Lung (tissue), 12 donors: Measurements from ENCODE around the gene ANKRD17. TPM values are rescaled to one million over a fixed set of nuclear protein-coding genes. Genes with fewer than 3 reads are reported as not detected.

Source experiments
- ATAC-seq: fragments of 200-7000 bp; cut with Tn5 transposase; one replicate; pipeline ENCODE4 v1.9.1; 2020; ENCODE audit warnings: moderate number of reproducible peaks; ENCODE audit not compliant: insufficient read depth, low FRiP score
- DNase-seq, 3 donors: peaks; one replicate each; pipeline ENCODE4 v3.0.0-alpha.2; 2013 to 2017
- H3K27ac ChIP-seq, 2 donors: one replicate each; pipeline ENCODE4 v1.5.1; 2013; ENCODE audit warnings: mild to moderate bottlenecking in 2 of 2, moderate library complexity in 2 of 2, control low read depth in 1 of 2, inconsistent platforms in 1 of 2, low read depth in 1 of 2, low read length in 1 of 2
- H3K27me3 ChIP-seq, 3 donors: one replicate each; pipeline ENCODE4 v1.5.1; 2013; ENCODE audit warnings: low read length in 2 of 3; ENCODE audit not compliant: control insufficient read depth in 3 of 3, insufficient read depth in 3 of 3
- H3K36me3 ChIP-seq, 4 donors: one replicate each; pipeline ENCODE4 v1.5.1; 2013; ENCODE audit warnings: low read length in 4 of 4, mild to moderate bottlenecking in 1 of 4, moderate library complexity in 1 of 4; ENCODE audit not compliant: control insufficient read depth in 4 of 4, insufficient read depth in 4 of 4
- H3K4me1 ChIP-seq, 5 donors: one replicate each; pipeline ENCODE4 v1.5.1; 2013; ENCODE audit warnings: low read length in 5 of 5, mild to moderate bottlenecking in 2 of 5, moderate library complexity in 1 of 5; ENCODE audit not compliant: control insufficient read depth in 5 of 5, insufficient read depth in 5 of 5
- H3K4me3 ChIP-seq: one replicate; pipeline ENCODE4 v1.5.1; 2013; ENCODE audit warnings: mild to moderate bottlenecking, control low read depth, moderate library complexity
- H3K9ac ChIP-seq, 2 donors: one replicate each; pipeline ENCODE4 v1.5.1; 2013; ENCODE audit warnings: low read length in 2 of 2, control low read depth in 1 of 2; ENCODE audit not compliant: insufficient read depth in 1 of 2
- H3K9me3 ChIP-seq, 4 donors: one replicate each; pipeline ENCODE4 v1.5.1; 2013; ENCODE audit warnings: low read length in 3 of 4, mild to moderate bottlenecking in 1 of 4, moderate library complexity in 1 of 4; ENCODE audit not compliant: control insufficient read depth in 4 of 4, insufficient read depth in 3 of 4
- WGBS, 2 donors: extraction: QIAGEN DNeasy Blood & Tissue Kit; methylation state at CpG; one replicate each; pipeline ENCODE4 v1.1.7; 2013; 5-methylcytosine and 5-hydroxymethylcytosine counted together
- polyA plus RNA-seq, 2 donors: library from polyadenylated mRNA; stranded (reverse); fragments of 200-250 nt; gene quantifications; one replicate each; pipeline ENCODE4 v1.2.1, GENCODE V29; 2013
- total RNA-seq, 2 donors: library from RNA; depleted of rRNA in 1 of 2; stranded (reverse); fragments of >200 nt in 1 of 2; gene quantifications; one replicate each; pipeline ENCODE4 v1.2.1, GENCODE V29; 2014 to 2021
- TF ChIP-seq, protein P1 (sequence below): IDR thresholded peaks from 2 replicates; pipeline ENCODE4 v1.5.1; 2012; ENCODE audit warnings: mild to moderate bottlenecking; ENCODE audit errors: control extremely low read depth, extremely low read depth
- donor health status: control.
- donor health status: control.
- donor health status: Bipolar disorder and iron deficiency.
- donor health status: healthy.
- donor health status: DM: yes; HTN: yes; CAD: no.

Gene ANKRD17
- total and polyA plus RNA-seq, 4 donors, result 7.8 to 74.4 (median 31.7) TPM

DNA sequence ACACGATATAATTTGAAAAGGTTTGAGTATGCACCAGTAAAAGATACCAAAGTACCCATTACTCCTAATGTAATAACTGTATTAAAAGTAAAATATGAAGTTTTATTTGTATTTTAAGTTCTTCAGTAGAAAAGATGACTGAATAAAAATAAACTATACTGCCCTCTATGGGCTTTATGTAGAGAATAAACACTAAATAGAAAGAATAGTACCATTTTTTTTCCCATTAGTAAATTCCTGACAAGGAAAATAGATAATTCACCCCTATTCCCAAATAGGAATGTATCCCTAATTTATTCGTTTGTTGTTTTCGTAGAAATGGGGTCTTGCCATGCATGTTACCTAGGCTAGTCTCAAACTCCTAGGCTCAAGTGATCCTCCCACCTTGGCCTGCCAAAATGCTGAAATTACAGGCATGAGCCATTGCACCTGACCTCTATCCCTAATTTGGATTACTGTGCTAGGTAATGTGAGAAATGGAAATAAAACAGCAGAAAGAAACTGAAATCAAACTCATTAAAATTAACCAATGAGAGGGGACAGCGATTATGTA, 115.5 kb downstream of the ANKRD17 start:
- H3K4me1 ChIP-seq, result no peaks in the 10 kb centered on the region
- no peaks in the 10 kb centered on the region for H3K9me3 ChIP-seq
- 96 to 97% methylated on average over 4 of the region's 4 CpGs for WGBS, 2 donors
- H3K36me3 ChIP-seq, result peaks cover 9 to 59% (median 24%) of the 10 kb centered on the region in 4 donors
- H3K4me3 ChIP-seq, result no peak overlapping the region
- no peak overlapping the region for H3K27ac ChIP-seq
- ATAC-seq, result no peak
- H3K27me3 ChIP-seq, result no peaks in the 10 kb centered on the region
- no peak for DNase-seq
- no peak overlapping the region for H3K9ac ChIP-seq
- TF ChIP-seq, protein P1, sequence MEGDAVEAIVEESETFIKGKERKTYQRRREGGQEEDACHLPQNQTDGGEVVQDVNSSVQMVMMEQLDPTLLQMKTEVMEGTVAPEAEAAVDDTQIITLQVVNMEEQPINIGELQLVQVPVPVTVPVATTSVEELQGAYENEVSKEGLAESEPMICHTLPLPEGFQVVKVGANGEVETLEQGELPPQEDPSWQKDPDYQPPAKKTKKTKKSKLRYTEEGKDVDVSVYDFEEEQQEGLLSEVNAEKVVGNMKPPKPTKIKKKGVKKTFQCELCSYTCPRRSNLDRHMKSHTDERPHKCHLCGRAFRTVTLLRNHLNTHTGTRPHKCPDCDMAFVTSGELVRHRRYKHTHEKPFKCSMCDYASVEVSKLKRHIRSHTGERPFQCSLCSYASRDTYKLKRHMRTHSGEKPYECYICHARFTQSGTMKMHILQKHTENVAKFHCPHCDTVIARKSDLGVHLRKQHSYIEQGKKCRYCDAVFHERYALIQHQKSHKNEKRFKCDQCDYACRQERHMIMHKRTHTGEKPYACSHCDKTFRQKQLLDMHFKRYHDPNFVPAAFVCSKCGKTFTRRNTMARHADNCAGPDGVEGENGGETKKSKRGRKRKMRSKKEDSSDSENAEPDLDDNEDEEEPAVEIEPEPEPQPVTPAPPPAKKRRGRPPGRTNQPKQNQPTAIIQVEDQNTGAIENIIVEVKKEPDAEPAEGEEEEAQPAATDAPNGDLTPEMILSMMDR, result no peak

DNA sequence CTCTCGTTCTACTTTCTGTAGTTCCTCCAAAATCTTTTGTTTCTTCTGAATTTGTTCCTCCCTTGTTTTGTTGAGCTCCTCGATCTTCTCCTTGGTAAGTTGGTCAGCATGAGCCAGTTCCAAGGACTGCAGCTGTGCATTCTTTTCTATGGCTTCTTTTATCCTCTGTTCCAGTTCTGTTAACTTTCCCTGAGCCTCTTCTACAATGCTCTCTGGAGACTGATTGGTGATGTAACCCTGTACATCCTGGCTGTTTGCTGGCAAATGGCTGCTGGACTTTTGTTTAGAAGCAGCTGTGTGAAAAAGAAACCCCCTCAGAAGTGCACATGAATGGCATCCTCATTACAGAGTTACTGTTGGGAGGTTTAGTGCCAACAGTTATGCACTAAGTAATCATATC, 118.6 kb downstream of the ANKRD17 start:
- H3K9me3 ChIP-seq, result no peaks in the 10 kb centered on the region
- DNase-seq, result no peak
- H3K9ac ChIP-seq, result no peak overlapping the region
- TF ChIP-seq, protein P1, result no peak
- H3K36me3 ChIP-seq, result peaks cover 9 to 42% (median 24%) of the 10 kb centered on the region in 4 donors
- 96 to 97% methylated on average over 2 of the region's 2 CpGs for WGBS, 2 donors
- no peaks in the 10 kb centered on the region for H3K4me1 ChIP-seq
- ATAC-seq, result no peak
- no peak overlapping the region for H3K4me3 ChIP-seq
- no peak overlapping the region for H3K27ac ChIP-seq
- H3K27me3 ChIP-seq, result no peaks in the 10 kb centered on the region

DNA sequence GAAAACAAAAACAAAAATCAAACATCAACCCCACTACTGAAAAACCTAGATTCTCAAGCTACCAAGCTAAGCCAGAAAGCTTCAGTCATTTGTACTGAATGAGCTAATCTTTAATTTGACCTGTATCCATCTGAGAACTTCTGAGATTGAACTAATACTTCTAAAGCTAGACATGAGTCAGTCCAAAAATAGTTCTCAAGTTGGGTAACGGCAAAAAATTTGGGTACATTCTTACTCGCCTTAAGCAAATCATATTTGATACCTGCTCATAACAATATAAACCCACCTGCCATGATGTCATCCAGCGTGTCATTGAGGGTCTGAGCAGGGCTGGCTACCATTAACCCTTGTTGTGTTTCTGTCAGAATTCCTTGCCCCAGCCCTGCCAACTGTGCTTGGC, 119.4 kb downstream of the ANKRD17 start:
- peaks cover 11 to 38% (median 21%) of the 10 kb centered on the region in 4 donors for H3K36me3 ChIP-seq
- no peaks in the 10 kb centered on the region for H3K9me3 ChIP-seq
- ATAC-seq, result no peak
- H3K27me3 ChIP-seq, result no peaks in the 10 kb centered on the region
- 94 to 97% methylated on average over 3 of the region's 3 CpGs for WGBS, 2 donors
- no peak for DNase-seq
- no peaks in the 10 kb centered on the region for H3K4me1 ChIP-seq
- no peak overlapping the region for H3K4me3 ChIP-seq
- TF ChIP-seq, protein P1, result no peak
- H3K27ac ChIP-seq, result no peak overlapping the region
- no peak overlapping the region for H3K9ac ChIP-seq

DNA sequence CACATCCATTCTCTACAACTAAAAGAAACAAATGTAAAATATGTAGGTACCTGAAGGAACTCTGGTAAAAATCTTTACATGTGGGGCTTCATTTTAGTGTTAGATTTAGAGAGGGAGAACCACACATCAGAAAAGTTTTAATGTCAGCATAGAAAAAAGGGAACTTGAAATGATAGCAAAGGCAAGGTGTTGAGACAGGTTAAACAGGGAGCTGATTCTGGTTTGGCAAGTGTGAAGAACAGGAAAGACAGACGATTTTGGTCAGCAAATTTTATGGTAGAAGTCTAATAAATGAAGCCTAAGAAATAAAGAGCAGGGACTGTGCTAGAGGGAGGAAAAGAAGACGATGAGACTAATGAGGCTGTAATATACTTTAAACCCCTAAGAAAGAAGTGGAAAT, 121.5 kb downstream of the ANKRD17 start:
- TF ChIP-seq, protein P1, result no peak
- Histone ChIP-seq H3K36me3 (peaks cover 17 to 32% (median 21%) of the 10 kb centered on the region in 4 donors), H3K4me3 (no peak overlapping the region), H3K27me3 (no peaks in the 10 kb centered on the region), H3K27ac (no peak overlapping the region), H3K4me1 (no peaks in the 10 kb centered on the region), H3K9me3 (no peaks in the 10 kb centered on the region), H3K9ac (no peak overlapping the region)
- no peak for ATAC-seq
- DNase-seq, result no peak
- WGBS, 2 donors, result 59% methylated on average over 2 of the region's 2 CpGs
